HG03039 (cell line): ENCODE data around the gene FAM81B.

Source experiments
- ATAC-seq: cut with Tn5 transposase; IDR thresholded peaks from one replicate; pipeline ENCODE4 v1.9.1; 2021; ENCODE audit warnings: mild to moderate bottlenecking, moderate library complexity; ENCODE audit not compliant: unreplicated experiment

Gene FAM81B

DNA sequence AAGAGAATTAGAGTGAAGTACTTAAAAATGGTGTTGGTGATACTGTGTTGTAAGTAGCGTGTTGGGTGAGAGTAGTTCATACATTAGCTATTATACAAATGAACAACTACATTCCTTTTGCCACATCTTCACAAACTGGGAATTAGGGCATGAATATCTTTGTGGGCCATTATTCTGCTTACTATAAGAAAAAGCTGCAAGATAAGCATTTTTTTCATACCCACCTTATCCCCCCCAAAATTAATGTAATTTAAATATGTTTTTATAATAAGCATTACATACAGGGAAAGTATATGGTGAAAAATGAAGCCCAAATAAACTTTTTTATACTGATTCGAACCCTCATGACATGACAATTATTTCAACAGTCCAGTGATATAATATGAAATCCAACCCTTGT is 69.5 kb downstream of the FAM81B start:
- ATAC-seq, result no peak

- ATAC-seq, result no peak
These were observed 80.3 kb downstream of the FAM81B start for GRCh38 chr5:95471487-95471886.

GRCh38 chr5:95471942-95472341 is 80.8 kb downstream of the FAM81B start:
- ATAC-seq, result no peak

GRCh38 chr5:95484421-95484820 is 93.3 kb downstream of the FAM81B start:
- no peak for ATAC-seq

DNA sequence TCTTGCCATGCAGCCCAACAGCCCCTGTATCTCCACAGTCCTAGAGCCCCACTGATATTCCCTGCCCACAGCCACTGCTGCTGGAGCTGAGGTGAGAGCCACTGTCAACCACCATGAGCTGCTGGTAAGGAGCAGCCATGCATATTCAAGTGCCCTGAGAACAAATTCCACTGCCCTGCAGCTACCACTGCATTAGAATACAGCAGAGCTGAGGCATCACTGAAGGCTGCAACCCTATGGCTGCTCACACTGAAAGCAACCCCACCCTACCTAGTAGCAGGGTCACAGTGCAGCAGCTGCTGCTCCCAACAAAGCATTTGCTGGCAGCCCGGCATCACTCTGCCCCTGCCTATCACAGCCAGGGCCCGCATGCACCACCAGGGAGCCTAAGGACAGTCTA is 95.0 kb downstream of the FAM81B start:
- no peak for ATAC-seq

- no peak for ATAC-seq
These were observed 96.7 kb downstream of the FAM81B start for GRCh38 chr5:95487880-95488279.
